GM08714 (cell line): ENCODE data around the gene ACMSD.

Experiments
- H3K4me3 ChIP-seq: fragments of 200-500 bp; sonication (Bioruptor generic); 2 replicates; pipeline ENCODE4 v1.5.1; 2014; ENCODE audit warnings: mild to moderate bottlenecking, low read length, inconsistent platforms
- ZNF274 ChIP-seq: IDR thresholded peaks from 2 replicates; pipeline ENCODE4 v1.6.1; 2012; ENCODE audit warnings: mild to moderate bottlenecking, low read depth, low read length

ACMSD gene

GRCh38 chr2:134911400-134911785 lies 73.0 kb downstream of the ACMSD start:
- H3K4me3 ChIP-seq = no peak overlapping the region
- no peak for TF ChIP-seq ZNF274

GRCh38 chr2:134912361-134912760 lies 73.9 kb downstream of the ACMSD start:
- H3K4me3 ChIP-seq = no peak overlapping the region
- TF ChIP-seq ZNF274 = no peak

- peak overlapping the region; percentile 87 for H3K4me3 ChIP-seq
- no peak for TF ChIP-seq ZNF274
These were observed 79.0 kb downstream of the ACMSD start for GRCh38 chr2:134917360-134917865.

GRCh38 chr2:134917888-134918525 lies 79.6 kb downstream of the ACMSD start:
- H3K4me3 ChIP-seq = peak overlapping the region; percentile 87
- no peak for TF ChIP-seq ZNF274

- peak within 1 kb of the TSS; percentile 87 for H3K4me3 ChIP-seq
- TF ChIP-seq ZNF274 = no peak
These were observed 80.3 kb downstream of the ACMSD start, which contains the start of gene CCNT2 for GRCh38 chr2:134918526-134919340. Gene CCNT2, plus strand, starts transcription at chr2:134918822. Its CDS starts 33 bp downstream, at chr2:134918855.

GRCh38 chr2:134919341-134920210 lies 81.2 kb downstream of the ACMSD start:
- no peak for TF ChIP-seq ZNF274
- peak overlapping the region; percentile 69 for H3K4me3 ChIP-seq

GRCh38 chr2:134924912-134925311 lies 86.5 kb downstream of the ACMSD start:
- TF ChIP-seq ZNF274 = no peak
- H3K4me3 ChIP-seq = no peak overlapping the region

- no peak overlapping the region for H3K4me3 ChIP-seq
- no peak for TF ChIP-seq ZNF274
These were observed 88.0 kb downstream of the ACMSD start for GRCh38 chr2:134926231-134926931.

GRCh38 chr2:134927195-134927594 lies 88.8 kb downstream of the ACMSD start:
- no peak overlapping the region for H3K4me3 ChIP-seq
- no peak for TF ChIP-seq ZNF274

- TF ChIP-seq ZNF274 = no peak
- no peak overlapping the region for H3K4me3 ChIP-seq
These were observed 94.6 kb downstream of the ACMSD start for GRCh38 chr2:134932864-134933526.

- H3K4me3 ChIP-seq = no peak overlapping the region
- no peak for TF ChIP-seq ZNF274
These were observed 95.3 kb downstream of the ACMSD start for GRCh38 chr2:134933732-134934131.

GRCh38 chr2:134934150-134934549 lies 95.7 kb downstream of the ACMSD start:
- no peak overlapping the region for H3K4me3 ChIP-seq
- TF ChIP-seq ZNF274 = no peak

- no peak overlapping the region for H3K4me3 ChIP-seq
- no peak for TF ChIP-seq ZNF274
These were observed 96.2 kb downstream of the ACMSD start for GRCh38 chr2:134934641-134935040.
